ENCODE data around the gene SOCS3.

The SOCS3 gene

GRCh38 chr17:78359997-78360370, at the start of gene SOCS3:
TSS of gene SOCS3 (minus strand) at chr17:78360077. CDS start at chr17:78359095, 982 bp downstream.
- in situ Hi-C loops (cut with MboI; ENCODE audit: low sequenced_read_pairs): loop anchor here (5.0 kb wide), 1 partner anchor 62 kb away; no protein-coding TSS in a partner anchor

GRCh38 chr17:78409191-78409928, 49.5 kb upstream of the SOCS3 start:
- in situ Hi-C loops (cut with MboI; ENCODE audit: low sequenced_read_pairs): no loop called here

GRCh38 chr17:78408476-78409050, 48.7 kb upstream of the SOCS3 start:
- in situ Hi-C loops (cut with MboI; ENCODE audit: low sequenced_read_pairs): no loop called here

GRCh38 chr17:78407387-78408000, 47.6 kb upstream of the SOCS3 start:
- in situ Hi-C loops (cut with MboI; ENCODE audit: low sequenced_read_pairs): no loop called here

- in situ Hi-C loops (cut with MboI; ENCODE audit: low sequenced_read_pairs): no loop called here
These were observed 47.0 kb upstream of the SOCS3 start for GRCh38 chr17:78406920-78407319.

- in situ Hi-C loops (cut with MboI; ENCODE audit: low sequenced_read_pairs): no loop called here
These were observed 46.5 kb upstream of the SOCS3 start for GRCh38 chr17:78406396-78406795.

GRCh38 chr17:78403822-78404221, 43.9 kb upstream of the SOCS3 start:
- in situ Hi-C loops (cut with MboI; ENCODE audit: low sequenced_read_pairs): no loop called here

GRCh38 chr17:78401891-78402290, 42.0 kb upstream of the SOCS3 start:
- in situ Hi-C loops (cut with MboI; ENCODE audit: low sequenced_read_pairs): no loop called here

- in situ Hi-C loops (cut with MboI; ENCODE audit: low sequenced_read_pairs): no loop called here
These were observed 41.4 kb upstream of the SOCS3 start for GRCh38 chr17:78401246-78401645.

- in situ Hi-C loops (cut with MboI; ENCODE audit: low sequenced_read_pairs): no loop called here
These were observed 40.8 kb upstream of the SOCS3 start for GRCh38 chr17:78400581-78401240.

- in situ Hi-C loops (cut with MboI; ENCODE audit: low sequenced_read_pairs): no loop called here
These were observed 39.8 kb upstream of the SOCS3 start for GRCh38 chr17:78399693-78400144.

GRCh38 chr17:78399028-78399692, 39.3 kb upstream of the SOCS3 start:
- in situ Hi-C loops (cut with MboI; ENCODE audit: low sequenced_read_pairs): no loop called here

- in situ Hi-C loops (cut with MboI; ENCODE audit: low sequenced_read_pairs): no loop called here
These were observed 38.5 kb upstream of the SOCS3 start for GRCh38 chr17:78398390-78398789.

GRCh38 chr17:78397681-78398101, 37.8 kb upstream of the SOCS3 start:
- in situ Hi-C loops (cut with MboI; ENCODE audit: low sequenced_read_pairs): no loop called here

GRCh38 chr17:78396441-78397337, 36.8 kb upstream of the SOCS3 start:
- in situ Hi-C loops (cut with MboI; ENCODE audit: low sequenced_read_pairs): no loop called here

- in situ Hi-C loops (cut with MboI; ENCODE audit: low sequenced_read_pairs): no loop called here
These were observed 35.3 kb upstream of the SOCS3 start for GRCh38 chr17:78395155-78395554.

- in situ Hi-C loops (cut with MboI; ENCODE audit: low sequenced_read_pairs): no loop called here
These were observed 34.3 kb upstream of the SOCS3 start for GRCh38 chr17:78394209-78394608.

GRCh38 chr17:78393575-78393974, 33.7 kb upstream of the SOCS3 start:
- in situ Hi-C loops (cut with MboI; ENCODE audit: low sequenced_read_pairs): no loop called here

- in situ Hi-C loops (cut with MboI; ENCODE audit: low sequenced_read_pairs): no loop called here
These were observed 32.4 kb upstream of the SOCS3 start for GRCh38 chr17:78392295-78392694.

- in situ Hi-C loops (cut with MboI; ENCODE audit: low sequenced_read_pairs): no loop called here
These were observed 32.0 kb upstream of the SOCS3 start for GRCh38 chr17:78391843-78392242.
